Activated T-cell treated with anti-CD3 and anti-CD28 coated beads for 1 hour (primary cell): Measurements from ENCODE around the gene BFAR.
"Not testable (repeated sequence)": the region's sequence is repeated elsewhere in the genome, so short reads cannot be mapped to it uniquely, and the experiment has no call there.

Experiments used
- DNase-seq: peaks from one replicate; pipeline ENCODE4 v3.0.0-alpha.2; 2020; ENCODE audit warnings: low read depth

The BFAR gene

DNA sequence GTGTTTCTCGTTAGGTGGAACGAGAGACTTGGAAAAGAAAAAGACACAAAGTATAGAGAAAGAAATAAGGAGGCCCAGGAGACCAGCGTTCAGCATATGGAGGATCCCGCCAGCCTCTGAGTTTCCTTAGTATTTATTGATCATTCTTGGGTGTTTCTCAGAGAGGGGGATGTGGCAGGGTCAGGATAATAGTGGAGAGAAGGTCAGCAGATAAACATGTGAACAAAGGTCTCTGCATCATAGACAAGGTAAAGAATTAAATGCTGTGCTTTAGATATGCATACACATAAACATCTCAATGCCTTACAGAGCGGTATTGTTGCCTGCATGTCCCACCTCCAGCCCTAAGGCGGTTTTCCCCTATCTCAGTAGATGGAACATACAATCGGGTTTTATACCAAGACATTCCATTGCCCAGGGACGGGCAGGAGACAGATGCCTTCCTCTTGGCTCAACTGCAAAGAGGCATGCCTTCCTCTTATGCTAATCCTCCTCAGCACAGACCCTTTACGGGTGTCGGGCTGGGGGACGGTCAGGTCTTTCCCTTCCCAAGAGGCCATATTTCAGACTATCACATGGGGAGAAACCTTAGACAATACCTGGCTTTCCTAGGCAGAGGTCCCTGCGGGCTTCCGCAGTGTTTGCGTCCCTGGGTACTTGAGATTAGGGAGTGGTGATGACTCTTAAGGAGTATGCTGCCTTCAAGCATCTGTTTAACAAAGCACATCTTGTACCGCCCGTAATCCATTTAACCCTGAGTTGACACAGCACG is 3.6 kb downstream of the BFAR start:
- not testable (repeated sequence) for DNase-seq

GRCh38 chr16:14636951-14637240 is 4.1 kb downstream of the BFAR start:
- DNase-seq: not testable (repeated sequence)

- no peak for DNase-seq
These were observed 7.8 kb downstream of the BFAR start for GRCh38 chr16:14640538-14640937.

DNA sequence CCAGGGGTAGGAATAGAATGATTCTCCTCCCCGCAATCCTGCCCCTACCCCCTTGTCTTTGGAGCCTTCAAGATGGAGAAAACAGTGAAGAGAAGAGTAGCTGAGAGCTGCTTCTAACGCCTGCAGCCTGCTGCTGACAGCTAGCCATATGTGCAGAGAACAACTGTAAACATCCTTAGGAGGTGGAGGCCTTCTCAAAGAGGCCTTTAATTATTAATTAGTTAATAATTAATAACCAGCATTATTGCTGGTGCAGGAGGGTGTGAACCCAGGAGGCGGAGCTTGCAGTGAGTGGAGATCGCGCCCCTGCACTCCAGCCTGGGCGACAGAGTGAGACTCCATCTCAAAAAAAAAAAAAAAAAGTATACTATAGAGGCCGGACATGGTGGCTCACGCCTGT is 8.5 kb downstream of the BFAR start:
- no peak for DNase-seq

DNA sequence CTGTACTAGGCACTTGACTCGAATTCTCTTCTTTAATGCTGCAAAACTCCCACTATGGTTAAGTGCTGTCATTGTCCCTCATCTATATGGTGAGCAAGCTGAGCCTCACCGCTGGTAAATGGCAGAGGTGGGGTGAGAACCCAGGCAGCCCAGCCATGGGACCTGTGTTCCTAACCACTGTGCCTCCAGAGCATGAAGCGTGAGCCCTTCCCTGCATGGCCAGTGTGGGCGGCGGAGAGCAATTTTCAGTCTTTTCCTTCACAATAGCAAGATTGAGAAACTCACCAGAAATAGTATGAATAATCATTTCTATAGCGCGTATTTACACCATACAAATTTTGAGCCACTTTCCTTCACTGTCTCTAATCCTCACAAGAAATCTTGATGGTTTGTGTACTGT is 9.2 kb downstream of the BFAR start:
- DNase-seq: no peak

- DNase-seq: no peak
These were observed 17.1 kb downstream of the BFAR start for GRCh38 chr16:14649816-14650215.

- no peak for DNase-seq
These were observed 17.9 kb downstream of the BFAR start for GRCh38 chr16:14650629-14651028.

DNA sequence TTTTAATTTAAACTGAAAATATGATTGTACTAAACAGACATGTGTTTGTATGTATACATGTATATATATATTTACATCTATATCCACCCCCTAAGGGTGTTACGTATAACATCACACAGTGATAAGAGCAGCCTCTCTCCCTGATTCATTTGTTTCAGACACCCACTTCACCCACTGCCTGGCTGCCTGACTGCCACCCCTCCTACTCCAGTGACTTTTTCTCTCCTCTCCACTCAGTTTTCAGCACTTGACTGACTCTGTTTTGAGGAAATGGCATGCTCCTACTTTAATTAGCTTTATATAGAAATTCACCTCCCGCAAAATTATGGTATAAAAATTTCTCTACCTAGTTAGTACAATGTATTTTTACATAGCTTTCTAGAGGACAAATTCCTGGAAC is 20.0 kb downstream of the BFAR start:
- no peak for DNase-seq

- no peak for DNase-seq
These were observed 25.3 kb downstream of the BFAR start for GRCh38 chr16:14658063-14658462.

DNA sequence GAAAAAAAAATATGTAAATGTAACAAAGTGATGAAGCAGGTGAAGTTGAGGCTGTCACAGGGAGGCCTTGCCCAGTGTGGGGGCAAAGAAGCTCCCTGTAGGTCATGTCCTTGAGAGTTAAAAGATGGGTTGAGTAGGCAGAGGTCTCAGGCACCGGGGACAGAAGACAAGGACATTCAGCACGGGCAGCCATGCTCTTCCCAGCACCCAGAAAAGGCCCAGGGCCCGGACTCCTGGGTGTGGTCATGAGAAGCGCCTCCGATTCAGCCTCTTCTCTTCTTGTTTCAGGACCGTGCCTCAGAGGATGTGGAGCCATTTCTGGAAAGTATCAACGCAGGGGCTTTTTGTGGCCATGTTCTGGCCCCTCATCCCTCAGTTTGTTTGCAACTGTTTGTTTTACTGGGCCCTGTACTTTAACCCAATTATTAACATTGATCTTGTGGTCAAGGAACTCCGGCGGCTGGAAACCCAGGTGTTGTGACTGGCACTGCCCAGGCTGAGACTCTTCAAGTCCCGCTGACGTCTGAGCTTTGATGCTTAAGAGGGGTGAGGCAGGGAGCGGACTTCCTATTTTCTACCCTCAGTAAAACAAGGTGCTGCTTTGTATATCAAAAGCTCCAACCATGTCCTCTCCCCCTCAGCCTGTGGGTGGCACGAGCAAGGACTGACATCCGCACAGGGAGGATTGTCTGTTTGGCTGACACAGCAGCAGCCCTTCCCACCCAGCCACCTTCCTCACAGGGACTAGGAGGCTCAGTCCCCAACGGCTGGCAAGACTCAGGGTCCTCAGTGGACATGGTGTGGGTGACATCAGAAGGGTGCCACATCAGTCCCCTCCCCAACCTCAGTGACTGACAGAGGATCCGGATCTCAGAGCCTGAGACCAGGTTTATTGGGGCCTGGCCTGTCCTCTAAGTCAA is 34.9 kb downstream of the BFAR start:
- no peak for DNase-seq

- no peak for DNase-seq
These were observed 35.9 kb downstream of the BFAR start for GRCh38 chr16:14668556-14669223.

DNA sequence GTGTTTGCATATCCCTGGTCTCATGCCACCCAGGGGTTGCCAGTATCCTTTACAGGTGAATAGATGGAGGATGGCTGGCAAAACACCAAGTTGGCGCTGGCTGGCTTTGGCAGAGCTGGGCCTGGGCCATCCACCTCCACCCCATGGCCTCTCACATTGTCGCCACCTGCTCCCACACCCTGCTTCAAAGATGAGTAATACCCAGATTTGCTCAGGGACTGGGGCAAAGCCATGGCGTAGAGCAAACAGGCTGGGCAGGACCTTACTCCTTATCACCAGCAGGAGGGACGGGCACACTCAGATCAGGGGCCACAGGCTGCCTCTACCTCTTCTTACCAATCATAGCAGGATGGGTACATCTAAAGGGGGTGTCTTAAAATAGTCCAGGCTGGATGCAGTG is 37.0 kb downstream of the BFAR start:
- no peak for DNase-seq

DNA sequence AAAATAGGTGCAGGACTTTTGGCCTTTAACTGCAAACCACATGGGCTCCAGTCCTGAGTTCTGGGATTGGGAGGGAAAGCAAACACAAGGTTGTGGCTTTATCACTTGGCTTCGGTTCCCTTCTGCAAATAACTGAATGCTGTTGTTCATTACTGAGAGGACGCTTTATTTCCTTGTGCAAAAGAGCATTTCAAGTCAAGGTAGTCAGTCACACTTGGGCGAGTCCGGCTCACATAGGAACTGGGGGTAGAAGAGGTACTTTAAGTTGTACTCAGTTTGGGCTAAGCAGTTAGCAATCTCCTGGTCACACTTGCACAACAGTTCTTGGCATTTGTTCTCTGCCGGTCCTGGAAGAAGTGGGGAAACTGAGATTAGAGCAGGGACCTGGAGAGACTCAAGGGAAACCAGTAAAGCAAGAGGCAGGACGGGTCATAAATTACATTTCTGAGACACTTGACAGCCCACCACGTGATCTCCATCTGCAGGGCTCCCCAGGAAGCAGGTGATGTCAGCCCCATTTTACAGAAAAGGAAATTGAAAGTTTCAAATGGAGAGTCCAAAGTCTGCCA is 39.7 kb downstream of the BFAR start:
- no peak for DNase-seq

GRCh38 chr16:14676633-14677032 is 43.9 kb downstream of the BFAR start:
- DNase-seq: no peak

GRCh38 chr16:14677627-14678026 is 44.9 kb downstream of the BFAR start:
- no peak for DNase-seq

DNA sequence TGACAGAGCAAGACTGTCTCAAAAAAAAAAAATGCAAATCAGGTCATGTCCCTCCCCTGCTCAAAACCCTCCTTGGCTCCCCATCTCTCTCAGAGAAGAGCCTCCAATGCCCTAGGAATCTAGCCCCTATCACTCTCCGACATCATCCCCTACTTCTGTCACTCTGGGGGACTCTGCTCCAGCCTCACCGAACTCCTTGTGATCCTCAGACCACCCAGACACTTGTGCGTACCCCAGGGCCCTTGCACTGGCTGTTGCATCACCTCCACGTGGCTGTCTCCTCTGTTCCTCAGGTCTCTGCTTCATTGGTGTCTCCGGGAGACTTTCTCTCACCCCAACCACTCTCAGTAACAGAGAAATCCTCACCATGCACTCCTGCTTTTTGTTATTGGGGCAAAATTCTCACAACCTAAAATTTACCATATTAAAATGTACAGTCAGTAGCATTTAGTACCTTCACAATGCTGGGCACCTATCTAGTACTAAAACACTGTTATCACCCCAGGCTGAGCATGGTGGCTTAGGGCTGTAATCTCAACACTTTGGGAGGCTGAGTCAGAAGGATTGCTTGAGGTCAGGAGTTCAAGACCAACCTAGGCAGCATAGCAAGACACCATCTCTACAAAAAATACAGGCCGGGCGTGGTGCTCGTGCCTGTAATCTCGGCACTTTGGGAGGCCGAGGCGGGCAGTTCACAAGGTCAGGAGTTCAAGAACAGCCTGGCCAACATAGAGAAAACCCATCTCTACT is 46.2 kb downstream of the BFAR start:
- DNase-seq: no peak

DNA sequence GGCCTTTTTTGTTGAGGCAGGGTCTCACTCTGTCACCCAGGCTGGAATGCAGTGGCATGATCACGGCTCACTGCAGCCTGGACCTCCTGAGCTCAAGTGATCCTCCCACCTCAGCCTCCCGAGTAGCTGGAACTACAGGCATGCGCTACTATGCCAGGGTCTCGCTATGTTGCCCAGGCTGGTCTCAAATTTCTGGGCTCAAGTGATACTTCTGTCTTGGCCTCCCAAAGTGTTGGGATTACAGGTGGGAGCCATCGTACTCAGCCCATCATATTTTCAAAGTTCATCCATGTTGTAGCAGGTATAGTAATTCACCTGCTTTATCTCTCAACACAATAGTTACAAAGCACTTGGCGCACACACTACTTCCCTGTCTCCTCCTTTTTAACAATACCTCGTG is 47.6 kb downstream of the BFAR start:
- DNase-seq: not testable (repeated sequence)

- no peak for DNase-seq
These were observed 48.4 kb downstream of the BFAR start for GRCh38 chr16:14681115-14681514.

DNA sequence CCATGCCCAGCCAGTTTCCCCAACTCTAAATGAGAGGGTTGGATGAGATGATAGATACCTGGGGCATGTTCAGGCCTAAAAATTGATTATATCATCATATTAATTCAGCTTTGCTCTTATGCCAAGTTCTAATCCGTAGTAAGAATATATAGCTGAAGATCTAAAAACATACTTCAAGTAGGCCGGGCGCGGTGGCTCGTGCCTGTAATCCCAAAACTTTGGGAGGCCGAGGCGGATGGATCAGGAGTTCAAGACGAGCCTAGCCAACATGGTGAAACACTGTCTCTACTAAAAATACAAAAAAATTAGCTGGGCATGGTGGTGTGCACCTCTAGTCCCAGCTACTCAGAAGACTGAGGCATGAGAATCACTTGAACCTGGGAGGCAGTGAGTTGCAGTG is 49.4 kb downstream of the BFAR start:
- DNase-seq: no peak

- not testable (repeated sequence) for DNase-seq
These were observed 53.4 kb downstream of the BFAR start for GRCh38 chr16:14685870-14686793.

DNA sequence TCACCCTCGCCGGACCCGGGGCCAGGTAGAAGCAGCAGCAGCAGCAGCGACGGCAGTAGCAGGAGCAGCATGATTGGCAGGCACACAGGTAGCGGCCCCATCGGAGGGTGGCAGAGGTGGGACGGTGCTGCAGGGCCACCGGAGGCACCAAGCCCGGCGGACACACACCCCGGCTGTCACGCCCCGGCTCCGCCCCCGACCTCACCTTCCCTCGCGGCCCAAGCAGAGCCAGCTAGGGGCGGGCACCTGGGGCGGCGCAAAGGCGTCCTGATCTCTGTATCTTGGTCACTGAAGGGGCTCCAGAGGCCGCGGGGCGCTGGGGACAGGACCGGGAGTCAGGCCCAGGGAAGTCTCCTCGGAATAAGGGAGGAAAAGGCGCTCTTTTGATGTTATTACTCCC is 61.4 kb downstream of the BFAR start, which contains the start of gene PLA2G10:
Gene PLA2G10, minus strand, starts transcription at position 180 of the 400 bp plus-strand sequence. Its CDS starts 79 bp downstream, at position 101.
- not testable (repeated sequence) for DNase-seq
